Stimulated activated CD8-positive, alpha-beta memory T cell treated with anti-CD3 and anti-CD28 coated beads, Interleukin-4, amount 100 ng/mL, for 4 hours (primary cell): ENCODE measurements around the gene TOPAZ1.
A peak's percentile ranks its signal among the peaks of the same experiment; 100 is the strongest.

Experiments
- DNase-seq, 2 donors: peaks; one replicate each; pipeline ENCODE4 v3.0.0-alpha.2; 2020; ENCODE audit warnings: low read depth in 2 of 2, low spot score in 1 of 2

The TOPAZ1 gene

GRCh38 chr3:44241706-44242105 lies at the start of gene TOPAZ1:
Gene TOPAZ1, plus strand, starts transcription at chr3:44241886. Its CDS starts 168 bp downstream, at chr3:44242054.
- DNase-seq, result no peak

DNA sequence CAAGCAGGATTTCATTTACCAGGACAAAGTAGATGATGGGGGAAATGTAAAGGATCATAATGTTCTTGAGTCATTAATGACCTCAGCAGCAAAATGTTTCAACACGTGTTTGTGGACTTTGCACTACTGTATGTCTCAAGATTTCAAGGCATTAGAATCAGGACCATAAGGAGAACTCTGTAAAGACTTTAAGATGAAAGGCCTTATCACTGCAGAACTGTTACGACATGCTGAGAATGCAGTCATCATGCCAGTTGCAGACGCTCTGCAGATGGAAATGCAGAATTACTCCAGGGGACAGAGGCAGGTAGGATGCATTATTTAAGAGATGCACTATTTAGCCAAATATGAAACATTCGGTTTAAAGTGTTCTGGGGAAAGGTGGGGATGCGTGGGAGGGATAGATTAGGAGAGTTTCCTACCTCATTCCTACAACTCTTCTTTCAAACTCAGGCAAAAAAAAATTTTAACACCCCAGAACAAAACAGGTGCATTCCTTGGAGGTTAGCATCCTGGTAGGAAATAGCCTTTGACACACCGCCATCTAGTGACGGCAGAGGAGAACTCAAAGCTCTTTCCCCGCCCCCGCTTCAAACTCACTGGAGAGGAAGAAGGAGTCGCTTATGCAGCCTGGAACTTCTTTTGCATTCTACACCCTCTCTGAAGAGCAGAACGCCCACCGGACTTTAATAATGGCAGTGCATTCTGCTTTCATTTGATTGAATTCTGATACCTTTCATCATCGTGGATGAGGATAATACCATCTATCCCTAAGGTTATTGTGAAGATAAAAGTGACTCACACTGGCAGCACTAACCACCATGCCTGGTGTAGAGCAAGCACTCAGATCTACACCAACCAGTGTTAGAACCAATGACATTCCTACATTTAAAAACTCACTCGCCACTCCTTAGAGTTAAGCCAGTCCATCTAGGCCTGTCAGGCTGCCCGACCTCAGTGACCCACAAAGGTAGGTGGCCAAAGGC lies 43.1 kb upstream of the TOPAZ1 start:
- DNase-seq, result peak; percentile 14 to 43

- DNase-seq, result no peak
Measured at GRCh38 chr3:44206261-44206660, 35.4 kb upstream of the TOPAZ1 start.

DNA sequence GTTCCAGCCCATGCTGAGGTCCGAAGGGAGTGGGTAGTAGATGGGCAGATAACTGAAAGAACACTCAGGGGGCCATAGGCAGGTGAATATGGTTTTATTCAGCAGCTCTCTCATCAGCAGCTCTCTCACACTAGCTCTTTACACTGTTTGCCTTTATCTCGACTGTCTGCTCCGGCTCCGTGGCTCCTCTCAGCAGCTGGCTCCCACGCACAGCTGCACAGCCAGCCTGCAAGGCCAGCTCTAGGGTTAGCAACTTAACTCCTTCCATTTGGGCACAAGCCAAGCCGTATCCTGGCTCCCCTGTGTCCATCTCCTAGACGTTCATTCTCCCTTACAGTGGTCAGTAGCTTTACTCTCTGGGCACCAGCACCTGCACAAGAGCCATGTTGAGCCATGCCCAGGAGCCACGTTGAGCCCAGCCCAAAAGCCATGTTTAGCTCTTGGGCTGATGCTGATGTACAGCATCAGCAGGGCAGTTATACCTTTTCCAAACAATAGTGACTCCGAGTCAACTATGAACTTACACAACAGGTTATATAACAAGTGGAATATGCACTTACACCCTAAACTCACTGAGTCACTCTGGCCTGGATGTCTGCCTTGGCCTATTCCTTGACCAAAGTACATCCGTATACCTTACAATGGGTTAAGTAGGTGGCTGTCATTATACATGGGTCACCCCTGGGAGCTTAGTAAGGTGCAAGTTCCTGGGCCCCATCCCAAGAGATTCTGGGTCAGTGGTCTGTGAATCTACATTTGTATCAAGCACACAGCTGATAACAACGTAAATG lies 34.6 kb upstream of the TOPAZ1 start:
- no peak for DNase-seq

DNA sequence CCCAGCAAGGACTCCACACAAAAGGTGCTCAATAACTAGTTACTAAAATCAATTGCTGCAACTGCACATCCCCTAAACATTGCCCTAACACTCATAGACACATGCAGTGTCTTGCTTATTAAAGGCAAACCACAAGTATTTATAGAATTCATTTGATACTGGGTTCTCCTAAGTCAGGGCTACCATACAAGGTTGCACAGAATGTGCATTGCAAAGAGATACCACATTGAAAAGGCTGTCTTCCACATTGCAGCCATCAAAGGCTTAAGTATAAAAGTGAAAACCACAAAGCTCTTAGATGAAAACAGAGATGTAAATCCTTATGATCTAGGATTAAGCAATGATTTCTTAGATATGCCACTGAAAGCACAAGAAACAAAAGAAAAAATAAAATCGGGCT lies 33.6 kb upstream of the TOPAZ1 start:
- no peak for DNase-seq

GRCh38 chr3:44208568-44208967 lies 33.1 kb upstream of the TOPAZ1 start:
- DNase-seq, result no peak

GRCh38 chr3:44210967-44211366 lies 30.7 kb upstream of the TOPAZ1 start:
- no peak for DNase-seq

DNA sequence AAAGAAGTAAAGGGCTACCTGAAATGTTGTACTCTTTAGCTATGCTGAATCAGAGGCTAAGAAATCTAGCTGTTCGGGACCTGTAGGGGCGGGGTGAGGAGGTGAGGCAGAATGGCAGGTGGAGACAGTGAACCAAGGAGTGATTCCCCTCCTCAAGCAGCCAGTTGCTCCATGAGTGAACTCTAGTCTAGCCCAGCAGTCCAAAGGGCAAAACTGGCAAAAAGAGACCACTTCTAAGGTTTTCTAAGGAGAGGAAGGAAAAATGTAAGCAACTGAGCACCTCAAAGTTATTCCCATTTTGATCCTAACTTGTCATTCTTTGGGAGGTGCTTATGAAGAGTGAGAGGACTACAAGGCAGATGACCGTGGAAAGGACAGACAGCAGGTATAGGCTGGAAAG lies 19.3 kb upstream of the TOPAZ1 start:
- no peak for DNase-seq

GRCh38 chr3:44223299-44223698 lies 18.4 kb upstream of the TOPAZ1 start:
- no peak for DNase-seq

DNA sequence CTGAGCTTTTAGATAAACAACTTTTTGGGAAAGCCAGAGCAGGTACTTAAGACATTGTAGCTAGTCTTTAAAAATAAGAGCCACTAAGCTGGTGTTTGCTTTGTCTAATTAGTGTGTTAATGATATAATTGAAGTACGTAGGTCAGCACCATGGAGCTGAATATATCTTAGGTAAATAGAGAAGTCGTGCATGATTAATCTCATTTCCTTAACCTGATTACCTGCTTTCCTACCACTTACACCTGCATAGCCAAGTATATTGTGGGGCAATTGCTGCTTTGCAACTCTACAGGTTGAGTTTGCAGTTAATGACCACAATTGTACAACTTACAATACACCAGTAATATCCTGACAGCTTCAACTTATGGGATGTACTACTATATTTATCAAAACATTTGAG lies 17.6 kb upstream of the TOPAZ1 start:
- no peak for DNase-seq

- no peak for DNase-seq
Measured at GRCh38 chr3:44226573-44226972, 15.1 kb upstream of the TOPAZ1 start.

DNA sequence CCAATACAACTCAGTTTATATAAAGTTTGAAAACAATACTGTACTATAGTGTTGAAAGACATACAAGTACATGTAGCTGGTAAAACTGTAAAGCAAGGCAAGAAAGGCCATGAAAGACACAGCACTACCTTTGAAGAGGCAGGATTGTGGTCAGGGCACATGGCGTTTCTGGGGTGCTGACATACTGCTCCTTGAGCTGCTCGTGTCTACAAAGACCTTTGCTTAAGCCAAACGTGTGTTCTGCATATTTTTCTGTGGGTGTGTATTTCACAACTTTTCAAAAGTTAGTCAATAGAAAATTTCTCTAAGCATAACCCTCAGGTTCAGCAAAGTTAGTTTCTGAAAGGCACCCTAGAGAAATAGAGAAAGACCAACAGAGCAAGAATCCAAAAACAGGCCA lies 14.1 kb upstream of the TOPAZ1 start:
- DNase-seq, result no peak

- no peak for DNase-seq
Measured at GRCh38 chr3:44228900-44229299, 12.8 kb upstream of the TOPAZ1 start.

DNA sequence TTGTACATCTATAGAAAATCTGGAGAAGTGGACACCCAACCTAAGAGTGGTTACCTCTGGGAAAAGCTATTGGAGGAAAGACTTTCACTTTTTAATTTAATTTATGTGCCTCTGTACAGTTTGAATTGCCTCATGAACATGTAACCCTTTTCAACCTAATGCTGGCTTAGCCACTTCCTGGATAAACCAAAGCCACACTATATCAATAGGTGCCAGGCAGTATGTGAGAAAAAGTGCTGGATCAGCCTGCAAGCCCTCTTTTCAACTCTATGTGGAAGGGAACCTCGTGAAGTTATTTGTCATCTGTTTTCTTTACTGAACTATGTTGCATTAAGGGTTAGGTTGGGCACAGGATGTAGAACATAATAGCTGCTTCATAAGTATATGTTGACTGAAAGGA lies 9.3 kb upstream of the TOPAZ1 start:
- DNase-seq, result no peak

DNA sequence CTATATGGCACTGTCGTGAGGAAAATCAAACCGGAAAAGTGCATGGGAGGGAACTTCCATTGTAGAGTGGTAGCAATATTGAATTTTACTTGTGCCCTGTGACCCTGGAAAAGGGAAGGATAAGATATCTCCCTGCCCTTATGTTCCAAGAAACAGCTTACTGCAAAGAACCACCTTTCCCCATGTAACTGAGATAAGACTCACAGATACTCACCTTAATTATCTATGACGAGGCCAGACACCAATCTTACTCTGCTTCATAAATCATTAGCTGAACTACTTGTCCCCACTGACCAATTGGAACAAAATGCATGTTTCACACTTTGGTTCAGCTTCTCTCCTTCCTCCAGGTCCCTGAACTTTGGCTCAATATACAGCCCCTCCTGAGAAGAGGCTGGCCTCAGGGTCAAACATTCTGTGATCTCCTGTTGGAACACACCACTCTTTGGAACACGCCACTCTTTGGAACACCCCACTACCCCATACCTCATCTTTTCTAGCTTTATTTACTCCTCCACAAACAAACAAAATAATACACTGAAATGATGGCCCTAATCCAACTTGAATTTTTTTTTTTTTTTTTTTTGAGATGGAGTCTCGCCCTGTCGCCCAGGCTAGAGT lies 6.9 kb upstream of the TOPAZ1 start:
- DNase-seq, result no peak

DNA sequence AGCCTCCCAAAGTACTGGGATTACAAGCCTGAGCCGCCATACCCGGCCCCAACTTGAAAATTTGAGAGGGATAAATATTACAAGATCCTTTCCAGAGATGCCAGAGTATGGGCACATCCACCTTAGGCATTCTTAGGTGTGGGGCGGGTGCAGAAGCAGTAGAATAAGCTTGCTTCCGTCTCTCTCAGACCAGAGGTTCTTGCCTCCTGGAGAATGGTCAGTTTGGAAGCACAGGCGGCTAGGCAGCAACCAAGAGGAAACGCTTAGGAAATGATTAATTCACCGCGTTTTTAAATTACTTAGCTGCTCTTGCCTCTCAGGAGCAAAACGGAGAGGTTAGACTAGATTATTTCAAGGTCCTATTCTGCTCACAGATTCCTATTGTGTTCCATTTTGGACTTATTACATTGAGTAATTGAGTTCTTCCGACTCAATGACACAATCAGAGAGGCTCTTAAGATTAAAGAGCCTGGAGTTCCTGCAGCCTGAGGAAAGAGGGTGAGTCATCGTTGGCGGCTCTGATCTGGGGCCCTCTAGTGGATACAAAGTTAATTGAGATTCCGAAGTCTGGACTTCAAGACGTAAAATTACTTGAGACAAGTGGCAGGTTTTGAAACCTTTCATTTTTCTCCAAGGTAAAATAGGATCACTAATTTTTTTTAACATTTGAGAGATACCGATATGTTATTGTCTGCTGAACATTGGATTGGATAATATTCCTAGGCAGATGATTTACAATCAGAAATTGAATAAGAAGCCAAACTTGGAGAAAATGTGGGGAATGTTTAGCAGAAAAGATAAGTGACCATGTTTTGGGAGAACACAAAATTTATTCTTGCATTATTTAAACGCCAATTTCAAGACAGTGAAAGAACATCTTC lies 5.8 kb upstream of the TOPAZ1 start:
- peak in 1 of 2 donors; percentile 38 for DNase-seq

- no peak for DNase-seq
Measured at GRCh38 chr3:44236485-44236908, 5.2 kb upstream of the TOPAZ1 start.

DNA sequence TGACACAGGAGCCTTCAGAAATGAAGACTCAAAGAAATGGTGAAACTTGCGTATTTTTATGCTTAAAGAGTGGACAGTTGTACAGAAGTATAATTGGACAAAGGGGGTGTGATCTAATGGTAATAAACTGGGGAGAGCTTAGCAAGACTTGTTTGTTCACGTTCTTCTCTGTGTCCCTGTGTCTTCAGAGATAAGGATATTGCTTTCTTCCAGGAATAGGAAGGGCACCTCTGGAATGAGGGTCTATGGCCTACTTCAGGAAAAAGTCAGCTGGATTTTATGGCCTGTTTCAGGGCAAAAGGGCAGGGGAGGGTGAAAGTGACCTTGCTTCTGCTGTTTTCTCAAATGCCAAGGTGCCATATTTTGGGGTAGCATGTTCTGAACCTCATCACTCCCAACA lies 4.5 kb upstream of the TOPAZ1 start:
- no peak for DNase-seq

- no peak for DNase-seq
Measured at GRCh38 chr3:44237665-44238064, 4.0 kb upstream of the TOPAZ1 start.

DNA sequence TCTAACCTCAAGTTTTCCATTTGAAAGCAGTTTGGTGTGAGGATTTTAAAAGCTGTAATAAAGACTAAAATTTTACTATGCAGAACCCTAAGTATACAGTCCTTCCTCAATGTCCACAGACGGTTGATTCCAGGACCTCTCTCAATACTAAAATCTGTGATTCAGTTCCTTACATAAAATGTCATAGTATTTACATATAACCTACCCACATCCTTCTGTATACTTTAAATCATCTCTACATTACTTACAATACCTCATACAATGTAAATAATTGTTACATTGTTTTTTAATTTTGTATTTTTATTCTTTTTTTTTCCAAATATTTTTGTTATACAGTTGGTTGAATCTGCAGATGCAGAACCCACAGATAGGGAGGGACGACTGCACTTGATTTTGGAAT lies 2.8 kb upstream of the TOPAZ1 start:
- no peak for DNase-seq

GRCh38 chr3:44240061-44240460 lies 1.6 kb upstream of the TOPAZ1 start:
- DNase-seq, result no peak
